Breast epithelium (tissue), 3 donors: Measurements from ENCODE around the gene SORBS1.

Source experiments
- POLR2A ChIP-seq: fragments of 450-650 bp; IDR thresholded peaks from one replicate; pipeline ENCODE4 v1.6.1; 2016; ENCODE audit warnings: antibody characterized with exemption, mild to moderate bottlenecking, moderate library complexity
- POLR2AphosphoS5 ChIP-seq, 3 donors: sonication (generic); formaldehyde crosslinking; IDR thresholded peaks; one replicate each; pipeline ENCODE4 v1.6.1; 2017; ENCODE audit warnings: antibody characterized with exemption in 3 of 3
- TF ChIP-seq, protein P1 (sequence below), 3 donors: fragments of 450-650 bp; IDR thresholded peaks; one replicate each; pipeline ENCODE4 v1.5.1; 2016 to 2017; ENCODE audit warnings: antibody characterized with exemption in 3 of 3, mild to moderate bottlenecking in 3 of 3, moderate library complexity in 3 of 3

DNA sequence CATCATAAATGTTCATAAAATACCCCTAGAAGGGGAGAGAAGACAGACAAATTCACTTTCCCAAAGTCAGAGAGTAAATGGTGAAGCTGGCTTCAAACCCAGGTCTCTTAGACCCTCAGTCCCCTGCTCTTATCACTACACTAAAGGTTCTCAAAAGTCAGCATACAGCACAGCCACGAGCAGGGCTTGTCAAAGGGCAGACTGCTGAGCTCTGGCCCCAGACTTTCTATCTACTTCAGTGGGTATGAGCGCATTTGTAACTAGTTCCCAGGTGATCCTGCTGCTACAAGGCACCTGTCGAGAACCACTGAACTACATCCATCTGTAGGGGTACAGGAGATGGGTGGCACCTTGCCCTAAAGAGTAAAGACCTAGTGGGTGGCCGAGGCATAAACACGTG is 91.5 kb downstream of the SORBS1 start:
- TF ChIP-seq, protein P1, sequence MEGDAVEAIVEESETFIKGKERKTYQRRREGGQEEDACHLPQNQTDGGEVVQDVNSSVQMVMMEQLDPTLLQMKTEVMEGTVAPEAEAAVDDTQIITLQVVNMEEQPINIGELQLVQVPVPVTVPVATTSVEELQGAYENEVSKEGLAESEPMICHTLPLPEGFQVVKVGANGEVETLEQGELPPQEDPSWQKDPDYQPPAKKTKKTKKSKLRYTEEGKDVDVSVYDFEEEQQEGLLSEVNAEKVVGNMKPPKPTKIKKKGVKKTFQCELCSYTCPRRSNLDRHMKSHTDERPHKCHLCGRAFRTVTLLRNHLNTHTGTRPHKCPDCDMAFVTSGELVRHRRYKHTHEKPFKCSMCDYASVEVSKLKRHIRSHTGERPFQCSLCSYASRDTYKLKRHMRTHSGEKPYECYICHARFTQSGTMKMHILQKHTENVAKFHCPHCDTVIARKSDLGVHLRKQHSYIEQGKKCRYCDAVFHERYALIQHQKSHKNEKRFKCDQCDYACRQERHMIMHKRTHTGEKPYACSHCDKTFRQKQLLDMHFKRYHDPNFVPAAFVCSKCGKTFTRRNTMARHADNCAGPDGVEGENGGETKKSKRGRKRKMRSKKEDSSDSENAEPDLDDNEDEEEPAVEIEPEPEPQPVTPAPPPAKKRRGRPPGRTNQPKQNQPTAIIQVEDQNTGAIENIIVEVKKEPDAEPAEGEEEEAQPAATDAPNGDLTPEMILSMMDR (IDR thresholded peaks at IDR 0.05): no peak
- TF ChIP-seq POLR2AphosphoS5 (IDR thresholded peaks at IDR 0.05): no peak
- TF ChIP-seq POLR2A: no peak
